ENCODE data around the gene CASKIN1.
"Not testable (repeated sequence)": the region's sequence is repeated elsewhere in the genome, so short reads cannot be mapped to it uniquely, and the experiment has no call there.

CASKIN1 gene

DNA sequence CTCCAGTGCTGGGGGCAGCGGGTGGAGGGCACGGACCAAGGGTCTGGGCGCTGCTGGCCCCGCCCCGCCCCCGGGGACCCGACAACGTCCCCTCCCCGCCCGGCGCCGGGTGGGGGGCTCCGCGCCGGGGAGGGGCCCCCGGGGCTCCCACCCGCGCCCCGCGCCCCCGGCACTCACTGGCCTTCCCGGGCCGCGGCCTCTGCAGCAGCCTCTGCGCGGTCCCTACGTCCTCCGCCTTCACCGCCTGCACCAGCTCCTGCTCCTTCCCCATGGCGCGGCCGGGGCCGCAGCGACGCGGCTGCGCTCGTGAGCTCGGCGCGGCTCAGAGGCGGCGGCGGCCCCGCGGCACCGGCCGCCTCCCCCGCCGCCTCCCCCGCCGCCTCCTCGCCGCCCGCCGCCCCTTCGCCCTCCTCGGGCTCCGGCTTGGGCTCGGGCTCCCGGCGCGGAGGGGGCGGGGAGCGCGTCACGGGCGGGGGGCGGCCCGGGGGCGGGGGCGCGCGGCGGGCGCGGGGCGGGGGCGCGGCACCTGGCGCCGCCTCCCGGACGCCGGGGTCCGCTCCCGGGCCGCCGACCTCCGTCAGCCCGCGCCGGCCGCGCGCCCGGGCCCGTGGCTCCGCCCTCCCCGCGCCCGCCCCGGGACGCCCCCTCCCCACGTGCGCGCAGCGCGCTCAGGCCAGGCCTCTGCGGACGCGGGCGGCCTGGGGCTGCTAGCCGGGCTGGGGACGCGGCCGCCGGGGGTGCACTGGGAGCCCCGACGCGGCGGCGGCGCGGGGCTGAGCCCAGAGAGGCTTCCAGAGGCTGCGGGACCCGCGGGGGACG lies at the start of gene CASKIN1:
TSS of gene CASKIN1 (minus strand) at position 444 of the 819 bp plus-strand sequence. CDS start at position 271, 173 bp downstream.
- no peak for DNase-seq (ENCODE audit: low read depth in 4 of 4, low spot score in 1 of 4)

GRCh38 chr16:2244926-2245795 lies 48.8 kb upstream of the CASKIN1 start:
- no peak for DNase-seq (ENCODE audit: low read depth in 4 of 4, low spot score in 1 of 4)

DNA sequence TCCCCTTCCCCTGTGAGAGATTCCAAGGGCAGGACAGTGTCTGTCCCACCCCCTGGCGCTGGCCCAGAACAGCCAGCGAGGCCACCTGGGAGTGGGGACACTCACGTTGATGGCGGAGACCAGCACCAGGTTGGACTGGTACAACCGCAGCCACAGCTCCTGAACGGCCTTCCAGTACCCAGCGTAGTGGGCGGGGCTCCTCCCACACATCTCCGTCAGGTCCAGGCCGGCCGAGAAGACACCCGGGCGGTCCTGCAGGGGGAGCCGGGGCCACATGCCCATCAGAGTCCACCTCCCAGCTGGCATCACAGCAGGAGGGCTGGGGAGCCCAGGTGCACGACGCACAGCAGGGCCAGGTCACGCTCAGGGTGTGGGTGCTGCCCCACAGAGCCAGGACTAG lies 47.9 kb upstream of the CASKIN1 start:
- DNase-seq (ENCODE audit: low read depth in 4 of 4, low spot score in 1 of 4), result no peak

GRCh38 chr16:2243781-2244180 lies 47.4 kb upstream of the CASKIN1 start:
- DNase-seq (ENCODE audit: low read depth in 4 of 4, low spot score in 1 of 4), result no peak

DNA sequence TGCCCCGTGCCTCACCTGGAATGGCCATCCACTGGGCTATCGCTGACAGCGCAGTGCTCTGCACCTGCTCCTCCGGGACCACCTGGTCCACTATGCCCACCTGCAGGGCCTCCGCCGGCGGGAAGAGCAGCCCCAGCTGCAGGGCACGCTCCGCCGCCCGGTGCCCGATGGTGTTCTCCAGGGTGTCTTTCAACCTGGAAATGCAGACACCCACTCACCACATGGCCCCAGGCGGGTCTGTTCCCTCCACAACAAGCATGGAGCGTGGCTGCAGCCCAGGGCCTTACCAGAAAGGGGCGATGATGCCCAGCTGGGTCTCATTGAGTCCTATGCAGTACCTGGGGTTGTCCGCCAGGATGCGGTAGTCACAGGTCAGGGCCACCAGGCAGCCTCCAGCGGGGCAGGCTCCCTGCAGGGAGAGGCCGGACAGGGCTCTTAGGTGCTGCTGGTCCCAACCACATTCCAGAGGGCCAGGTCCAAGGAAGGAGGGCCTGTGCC lies 46.7 kb upstream of the CASKIN1 start:
- DNase-seq (ENCODE audit: low read depth in 4 of 4, low spot score in 1 of 4), result no peak

DNA sequence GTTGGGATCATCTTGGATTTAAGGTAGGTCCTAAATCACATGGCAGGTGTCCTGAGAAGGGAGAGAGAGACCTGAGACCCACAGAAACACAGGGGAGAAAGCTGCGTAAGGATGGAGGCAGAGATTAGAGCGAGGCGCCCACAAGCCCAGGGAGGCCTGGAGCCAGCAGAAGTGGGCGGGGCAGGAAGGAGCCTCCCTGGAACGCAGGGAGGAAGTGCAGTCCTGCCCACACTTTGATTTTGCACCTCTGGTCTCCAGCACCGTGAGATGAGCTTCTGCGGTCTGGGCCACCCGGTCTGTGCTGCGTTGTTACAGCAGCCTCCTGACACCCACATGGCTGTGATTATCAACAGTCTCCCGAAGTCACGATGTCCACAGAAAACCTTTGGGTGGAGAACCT lies 46.2 kb upstream of the CASKIN1 start:
- no peak for DNase-seq (ENCODE audit: low read depth in 4 of 4, low spot score in 1 of 4)

DNA sequence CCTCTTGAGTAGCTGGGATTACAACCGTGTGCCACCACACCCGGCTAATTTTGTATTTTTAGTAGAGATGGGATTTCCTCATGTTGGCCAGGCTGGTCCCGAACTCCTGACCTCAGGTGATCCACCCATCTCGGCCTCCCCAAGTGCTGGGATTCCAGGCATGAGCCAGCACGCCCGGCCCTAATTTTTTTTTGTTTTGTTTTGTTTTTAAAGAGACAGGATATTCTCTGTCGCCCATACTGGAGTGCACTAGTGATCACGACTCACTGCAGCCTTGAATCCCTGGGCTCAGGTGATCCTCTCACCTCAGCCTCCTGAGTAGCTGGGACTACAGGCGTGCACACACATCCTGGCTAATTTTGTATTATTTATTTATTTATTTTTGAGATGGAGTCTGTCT lies 43.9 kb upstream of the CASKIN1 start:
- DNase-seq (ENCODE audit: low read depth in 4 of 4, low spot score in 1 of 4), result not testable (repeated sequence)

DNA sequence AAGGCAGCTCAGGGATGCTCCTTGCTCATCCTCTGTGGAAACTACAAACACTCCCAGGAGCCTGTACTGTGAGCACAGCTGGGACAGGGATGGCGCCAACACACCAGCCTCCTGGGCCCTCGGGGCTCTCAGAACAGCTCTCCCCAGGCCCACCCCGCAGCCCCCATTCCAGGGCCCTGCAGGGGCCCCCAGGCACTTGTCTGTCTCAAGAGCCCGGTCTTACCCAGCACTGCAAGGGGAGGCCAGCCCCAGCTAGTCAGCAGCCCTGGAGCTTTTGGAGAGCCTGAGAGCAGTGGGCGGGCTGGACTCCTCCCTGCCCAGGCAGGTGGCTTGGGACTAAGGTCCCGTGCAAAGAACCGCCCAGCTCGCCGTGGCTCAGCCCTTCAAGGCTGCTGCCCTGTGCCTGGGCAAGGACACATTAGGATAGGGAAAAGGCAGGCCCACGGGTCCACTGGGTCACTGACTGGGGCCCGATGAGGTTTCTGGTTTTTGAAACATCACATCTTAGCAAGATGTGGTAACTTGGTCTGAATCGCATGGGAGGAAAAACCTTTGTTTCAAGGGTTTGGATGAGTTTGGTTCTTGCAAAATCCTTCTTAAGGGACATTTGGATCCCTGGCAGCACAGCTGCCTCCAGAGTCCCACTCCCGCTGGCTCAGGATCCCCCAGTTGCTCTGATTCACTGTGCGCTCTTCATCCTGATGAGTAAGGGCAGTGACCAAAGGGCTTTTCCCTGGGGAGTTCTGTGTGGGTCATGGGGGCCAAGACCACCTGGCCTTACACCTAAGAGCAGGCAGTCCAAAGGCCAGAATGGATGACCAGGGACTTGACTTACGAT lies 42.7 kb upstream of the CASKIN1 start:
- no peak for DNase-seq (ENCODE audit: low read depth in 4 of 4, low spot score in 1 of 4)

- no peak for DNase-seq (ENCODE audit: low read depth in 4 of 4, low spot score in 1 of 4)
These were observed 41.9 kb upstream of the CASKIN1 start for GRCh38 chr16:2238150-2238837.

DNA sequence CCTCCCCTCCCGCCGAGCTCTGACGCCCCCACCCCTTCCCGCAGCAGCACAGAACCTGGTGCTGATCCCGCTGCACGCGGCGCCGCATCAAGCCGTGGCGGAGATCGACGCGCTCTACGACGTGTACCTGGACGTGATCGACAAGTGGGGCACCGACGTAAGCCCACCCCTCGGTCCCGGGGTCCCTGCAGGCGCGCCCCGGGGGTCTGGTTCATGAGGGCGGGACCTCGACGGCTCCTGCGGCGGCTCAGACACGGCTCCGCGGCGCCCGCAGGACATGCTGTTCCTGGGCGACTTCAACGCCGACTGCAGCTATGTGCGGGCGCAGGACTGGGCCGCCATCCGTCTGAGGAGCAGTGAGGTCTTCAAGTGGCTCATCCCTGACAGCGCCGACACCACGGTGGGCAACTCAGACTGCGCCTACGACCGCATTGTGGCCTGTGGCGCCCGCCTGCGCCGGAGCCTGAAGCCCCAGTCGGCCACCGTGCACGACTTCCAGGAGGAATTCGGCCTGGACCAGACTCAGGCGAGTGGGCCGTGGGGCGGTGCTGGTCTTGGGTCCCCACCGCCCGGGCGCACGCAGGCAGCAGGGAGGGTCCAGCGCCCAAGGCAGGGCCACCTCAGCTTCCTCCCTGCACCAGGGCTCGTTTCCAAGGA lies 41.2 kb upstream of the CASKIN1 start:
- no peak for DNase-seq (ENCODE audit: low read depth in 4 of 4, low spot score in 1 of 4)

- DNase-seq (ENCODE audit: low read depth in 4 of 4, low spot score in 1 of 4), result no peak
These were observed 40.7 kb upstream of the CASKIN1 start for GRCh38 chr16:2237102-2237482.

- no peak for DNase-seq (ENCODE audit: low read depth in 4 of 4, low spot score in 1 of 4)
These were observed 40.1 kb upstream of the CASKIN1 start, which contains the start of gene DNASE1L2 for GRCh38 chr16:2236337-2237101. DNASE1L2 (plus strand) TSS chr16:2236444; CDS start chr16:2236817, 373 bp downstream.

GRCh38 chr16:2235695-2236336 lies 39.4 kb upstream of the CASKIN1 start:
- DNase-seq (ENCODE audit: low read depth in 4 of 4, low spot score in 1 of 4), result no peak

- DNase-seq (ENCODE audit: low read depth in 4 of 4, low spot score in 1 of 4), result no peak
These were observed 38.8 kb upstream of the CASKIN1 start for GRCh38 chr16:2235234-2235651.

DNA sequence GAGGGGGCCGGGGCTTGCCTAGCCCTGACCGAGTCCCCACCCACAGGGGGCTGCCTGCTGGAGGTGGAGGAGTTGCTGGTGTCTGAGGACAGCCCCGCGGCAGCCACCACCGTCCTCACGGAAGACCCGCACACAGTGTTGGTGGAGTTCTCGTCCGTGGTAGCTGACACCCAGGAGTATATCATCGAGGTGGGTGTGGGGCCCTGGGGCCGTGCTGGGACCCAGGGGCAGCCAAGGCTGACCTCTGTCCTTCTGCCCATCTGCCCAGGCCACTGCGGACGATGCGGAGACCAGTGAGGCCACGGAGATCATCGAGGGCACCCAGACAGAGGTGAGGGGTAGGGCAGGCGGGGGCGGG lies 38.4 kb upstream of the CASKIN1 start:
- no peak for DNase-seq (ENCODE audit: low read depth in 4 of 4, low spot score in 1 of 4)

DNA sequence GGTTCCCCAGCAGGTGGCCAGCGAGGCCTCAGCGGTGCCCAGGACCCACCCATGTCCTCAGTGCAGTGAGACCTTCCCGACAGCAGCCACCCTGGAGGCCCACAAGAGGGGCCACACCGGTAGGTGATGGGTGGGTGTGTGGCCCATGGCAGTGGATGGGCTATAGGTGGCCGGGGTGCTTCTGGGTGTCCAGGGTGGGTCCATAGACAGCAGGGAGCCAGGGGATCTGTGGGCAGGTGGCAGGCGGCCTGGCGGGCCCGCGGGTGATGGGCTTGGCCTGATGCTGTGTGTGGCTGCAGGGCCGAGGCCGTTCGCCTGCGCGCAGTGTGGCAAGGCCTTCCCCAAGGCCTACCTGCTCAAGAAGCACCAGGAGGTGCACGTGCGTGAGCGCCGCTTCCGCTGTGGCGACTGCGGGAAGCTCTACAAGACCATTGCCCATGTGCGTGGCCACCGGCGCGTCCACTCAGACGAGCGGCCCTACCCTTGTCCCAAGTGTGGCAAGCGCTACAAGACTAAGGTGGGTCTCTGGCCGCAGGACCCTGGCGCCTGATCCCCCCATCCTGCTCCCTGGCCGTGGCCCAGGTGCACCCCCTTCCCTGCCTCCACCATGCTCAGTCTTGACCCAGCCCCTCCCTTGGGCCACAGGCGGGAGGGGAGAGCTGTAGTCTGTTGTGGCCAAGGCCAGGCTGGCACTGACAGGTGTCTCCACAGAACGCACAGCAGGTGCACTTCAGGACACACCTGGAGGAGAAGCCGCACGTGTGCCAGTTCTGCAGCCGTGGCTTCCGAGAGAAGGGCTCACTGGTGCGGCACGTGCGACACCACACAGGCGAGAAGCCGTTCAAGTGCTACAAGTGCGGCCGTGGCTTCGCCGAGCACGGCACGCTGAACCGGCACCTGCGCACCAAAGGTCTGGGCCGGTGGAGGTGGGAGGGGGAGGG lies 37.7 kb upstream of the CASKIN1 start:
- DNase-seq (ENCODE audit: low read depth in 4 of 4, low spot score in 1 of 4), result no peak

- DNase-seq (ENCODE audit: low read depth in 4 of 4, low spot score in 1 of 4), result no peak
These were observed 36.8 kb upstream of the CASKIN1 start for GRCh38 chr16:2233046-2233775.

Measured in stimulated activated CD4-positive, alpha-beta T cell treated with anti-CD3 and anti-CD28 coated beads, Interleukin-1b, Interleukin-23, amount 100 ng/mL, for 24 hours (primary cell).